Pancreas (tissue), 10 donors: Measurements from ENCODE around the gene ROR2. TPM values are rescaled to one million over a fixed set of nuclear protein-coding genes. Genes with fewer than 3 reads are reported as not detected.
"Not testable (repeated sequence)": the region's sequence is repeated elsewhere in the genome, so short reads cannot be mapped to it uniquely, and the experiment has no call there.

ENCODE experiments used
- ATAC-seq, 4 donors: fragments of 200-7000 bp; cut with Tn5 transposase; one replicate each; pipeline versions ENCODE4 v1.8.0 to v1.9.1; 2020; ENCODE audit warnings: mild to moderate bottlenecking in 4 of 4, moderate library complexity in 4 of 4
- DNase-seq, 6 donors: peaks; one replicate each; pipeline ENCODE4 v3.0.0-alpha.2; 2020
- FAIRE-seq: peaks from 2 replicates; lab custom pipeline; 2012; peaks lifted over from hg19 to GRCh38; lab: Jason Lieb, UNC
- H3K27ac ChIP-seq, 4 donors: fragments of 200-600 bp; sonication (generic); 1 replicate in 3 of 4; 2 replicates in 1 of 4; pipeline versions ENCODE4 v1.5.0 to v1.8.0; 2020
- H3K27me3 ChIP-seq, 4 donors: fragments of 200-600 bp; one replicate each; pipeline ENCODE4 v1.8.0; 2021
- H3K36me3 ChIP-seq, 3 donors: fragments of 200-600 bp; sonication (generic) in 1 of 3; one replicate each; pipeline versions ENCODE4 v1.5.0 to v1.8.0; 2020 to 2021
- H3K4me1 ChIP-seq, 3 donors: fragments of 200-600 bp; one replicate each; pipeline ENCODE4 v1.8.0; 2021
- H3K4me3 ChIP-seq, 4 donors: fragments of 200-600 bp; sonication (generic) in 2 of 4; one replicate each; pipeline versions ENCODE4 v1.5.0 to v1.8.0; 2020 to 2021
- H3K9me3 ChIP-seq, 4 donors: fragments of 200-600 bp; one replicate each; pipeline ENCODE4 v1.8.0; 2021
- CTCF ChIP-seq, 4 donors: fragments of 200-600 bp; sonication (generic) in 3 of 4; IDR thresholded peaks; one replicate each; pipeline versions ENCODE4 v1.5.0 to v1.8.0; 2021; ENCODE audit warnings: antibody characterized with exemption in 4 of 4
- WGBS, 2 donors: extraction: QIAGEN DNeasy Blood & Tissue Kit; methylation state at CpG; one replicate each; pipeline ENCODE4 v1.1.7; 2013; 5-methylcytosine and 5-hydroxymethylcytosine counted together
- intact Hi-C, 3 donors: fragments of 100-400 bp; cut with DNase I; formaldehyde crosslinking; loops; one replicate each; pipeline versions ENCODE4 v1.11.1 to v1.14.2; 2022
- polyA plus RNA-seq, 2 donors: library from polyadenylated mRNA; stranded (reverse); fragments of 200-250 nt; gene quantifications; one replicate each; pipeline ENCODE4 v1.2.3, GENCODE V29; 2013
- total RNA-seq, 6 donors: library from RNA; stranded (reverse); fragmentation: NEBNext Ultra II Directional in 4 of 6; extraction: Animal tissue kit (Norgen Biotek cat#: 25700) in 4 of 6; gene quantifications; one replicate each; pipeline versions ENCODE4 v1.2.1 to v1.2.4, GENCODE V29; 2021 to 2023
- donor health status: healthy with polysubstance abuse.
- donor health status: DM: no; HTN: no; CAD: no; lungs with moderate emphysema.
- donor health status: DM: no; HTN: no; CAD: no.
- donor health status: control.
- donor health status: control.
- donor health status: Bipolar disorder and iron deficiency.
- donor health status: DM: yes; HTN: yes; CAD: no.
- donor health status: DM: no; HTN: no; CAD: no.
- donor health status: DM: no; HTN: no; CAD: no.
- donor health status: DM: yes; HTN: yes; CAD: no.

ROR2 gene
- total and polyA plus RNA-seq, 8 donors, result 0.67 to 6.3 (median 1.2) TPM

- no peaks in the 10 kb centered on the region for H3K4me1 ChIP-seq
- no peak overlapping the region for H3K27ac ChIP-seq
- no peak for FAIRE-seq
- no peak for TF ChIP-seq CTCF (IDR thresholded peaks at IDR 0.05)
- H3K4me3 ChIP-seq, result no peak overlapping the region
- H3K27me3 ChIP-seq, result no peaks in the 10 kb centered on the region
- 86 to 89% methylated on average over 9 of the region's 9 CpGs for WGBS, 2 donors
- H3K9me3 ChIP-seq, result no peaks in the 10 kb centered on the region
- ATAC-seq, result no peak
- H3K36me3 ChIP-seq, result no peaks in the 10 kb centered on the region
- no peak for DNase-seq
- intact Hi-C loops, result no loop called here
Measured at GRCh38 chr9:91914937-91915336, 35.1 kb downstream of the ROR2 start.

- Histone ChIP-seq H3K36me3 (no peaks in the 10 kb centered on the region), H3K9me3 (no peaks in the 10 kb centered on the region), H3K27me3 (no peaks in the 10 kb centered on the region), H3K4me3 (no peak overlapping the region), H3K27ac (no peak overlapping the region), H3K4me1 (no peaks in the 10 kb centered on the region)
- intact Hi-C loops, result no loop called here
- DNase-seq (no peak), ATAC-seq (no peak), FAIRE-seq (no peak)
- no peak for TF ChIP-seq CTCF (IDR thresholded peaks at IDR 0.05)
- WGBS, 2 donors, result 91 to 95% methylated on average over 10 of the region's 10 CpGs
Measured at GRCh38 chr9:91914404-91914803, 35.6 kb downstream of the ROR2 start.

GRCh38 chr9:91913986-91914385 is 36.0 kb downstream of the ROR2 start:
- no peaks in the 10 kb centered on the region for H3K27me3 ChIP-seq
- DNase-seq, result no peak
- 85 to 90% methylated on average over 8 of the region's 8 CpGs for WGBS, 2 donors
- no peak for TF ChIP-seq CTCF (IDR thresholded peaks at IDR 0.05)
- H3K4me3 ChIP-seq, result no peak overlapping the region
- no peaks in the 10 kb centered on the region for H3K36me3 ChIP-seq
- H3K4me1 ChIP-seq, result no peaks in the 10 kb centered on the region
- no peaks in the 10 kb centered on the region for H3K9me3 ChIP-seq
- intact Hi-C loops, result no loop called here
- ATAC-seq, result no peak
- no peak overlapping the region for H3K27ac ChIP-seq
- no peak for FAIRE-seq

GRCh38 chr9:91913096-91913495 is 36.9 kb downstream of the ROR2 start:
- H3K27me3 ChIP-seq, result no peaks in the 10 kb centered on the region
- no peak for TF ChIP-seq CTCF (IDR thresholded peaks at IDR 0.05)
- H3K36me3 ChIP-seq, result no peaks in the 10 kb centered on the region
- DNase-seq (no peak), FAIRE-seq (no peak), ATAC-seq (no peak)
- no peak overlapping the region for H3K4me3 ChIP-seq
- no peaks in the 10 kb centered on the region for H3K9me3 ChIP-seq
- 83 to 94% methylated on average over 2 of the region's 2 CpGs for WGBS, 2 donors
- no peaks in the 10 kb centered on the region for H3K4me1 ChIP-seq
- intact Hi-C loops, result no loop called here
- H3K27ac ChIP-seq, result no peak overlapping the region

GRCh38 chr9:91911657-91912056 is 38.4 kb downstream of the ROR2 start:
- Histone ChIP-seq H3K4me1 (no peaks in the 10 kb centered on the region), H3K27me3 (no peaks in the 10 kb centered on the region), H3K9me3 (no peaks in the 10 kb centered on the region), H3K4me3 (no peak overlapping the region), H3K36me3 (no peaks in the 10 kb centered on the region), H3K27ac (no peak overlapping the region)
- no peak for TF ChIP-seq CTCF (IDR thresholded peaks at IDR 0.05)
- intact Hi-C loops, result no loop called here
- ATAC-seq (no peak), FAIRE-seq (no peak), DNase-seq (no peak)
- WGBS, 2 donors, result 66 to 69% methylated on average over 2 of the region's 2 CpGs

- FAIRE-seq, H3K36me3 ChIP-seq, H3K27ac ChIP-seq, intact Hi-C loops, H3K4me1 ChIP-seq, DNase-seq, H3K27me3 ChIP-seq, ATAC-seq, H3K4me3 ChIP-seq, H3K9me3 ChIP-seq: not testable (repeated sequence)
- 82% methylated on average over 3 of the region's 3 CpGs for WGBS, 2 donors
Measured at GRCh38 chr9:91909256-91909655, 40.8 kb downstream of the ROR2 start.
